ENCODE results near the gene NGLY1.
A peak's percentile ranks its signal among the peaks of the same experiment; 100 is the strongest.

The NGLY1 gene

GRCh38 chr3:25782938-25783660 lies at the start of gene NGLY1:
Gene NGLY1, minus strand, starts transcription at chr3:25783443. Its CDS starts 53 bp downstream, at chr3:25783390.
- Histone ChIP-seq H3K4me3 (ENCODE audit: low read length) (peak within 1 kb of the TSS; percentile 92), H3K27me3 (ENCODE audit: control insufficient read depth, insufficient read depth, low read length) (no peaks in the 10 kb centered on the region), H3K36me3 (ENCODE audit: control insufficient read depth, insufficient read depth, low read length) (no peaks in the 10 kb centered on the region), H3K9ac (ENCODE audit: low read length) (peak within 1 kb of the TSS; percentile 68), H3K27ac (ENCODE audit: low read depth, low read length) (peak within 1 kb of the TSS; percentile 85), H3K4me1 (ENCODE audit: control insufficient read depth, insufficient read depth, low read length) (peaks cover 8% of the 10 kb centered on the region)

- H3K9ac ChIP-seq (ENCODE audit: low read length) = no peak overlapping the region
- H3K36me3 ChIP-seq (ENCODE audit: control insufficient read depth, insufficient read depth, low read length) = no peaks in the 10 kb centered on the region
- no peaks in the 10 kb centered on the region for H3K27me3 ChIP-seq (ENCODE audit: control insufficient read depth, insufficient read depth, low read length)
- peaks cover 3% of the 10 kb centered on the region for H3K4me1 ChIP-seq (ENCODE audit: control insufficient read depth, insufficient read depth, low read length)
- H3K27ac ChIP-seq (ENCODE audit: low read depth, low read length) = no peak overlapping the region
- H3K4me3 ChIP-seq (ENCODE audit: low read length) = no peak overlapping the region
Measured at GRCh38 chr3:25831578-25831977, 48.3 kb upstream of the NGLY1 start.

GRCh38 chr3:25830373-25831280 lies 47.4 kb upstream of the NGLY1 start:
- no peak overlapping the region for H3K4me3 ChIP-seq (ENCODE audit: low read length)
- H3K27ac ChIP-seq (ENCODE audit: low read depth, low read length) = no peak overlapping the region

GRCh38 chr3:25826510-25826909 lies 43.3 kb upstream of the NGLY1 start:
- Histone ChIP-seq H3K4me3 (ENCODE audit: low read length) (no peak overlapping the region), H3K4me1 (ENCODE audit: control insufficient read depth, insufficient read depth, low read length) (peaks cover 3% of the 10 kb centered on the region), H3K27ac (ENCODE audit: low read depth, low read length) (no peak overlapping the region), H3K36me3 (ENCODE audit: control insufficient read depth, insufficient read depth, low read length) (no peaks in the 10 kb centered on the region), H3K9ac (ENCODE audit: low read length) (no peak overlapping the region), H3K27me3 (ENCODE audit: control insufficient read depth, insufficient read depth, low read length) (no peaks in the 10 kb centered on the region)

More at GRCh38 chr3:25830373-25831280, 47.4 kb upstream of the NGLY1 start:
- Histone ChIP-seq H3K9ac (ENCODE audit: low read length) (no peak overlapping the region), H3K36me3 (ENCODE audit: control insufficient read depth, insufficient read depth, low read length) (no peaks in the 10 kb centered on the region), H3K4me1 (ENCODE audit: control insufficient read depth, insufficient read depth, low read length) (peaks cover 3% of the 10 kb centered on the region), H3K27me3 (ENCODE audit: control insufficient read depth, insufficient read depth, low read length) (no peaks in the 10 kb centered on the region)

- Histone ChIP-seq H3K27ac (ENCODE audit: low read depth, low read length) (no peak overlapping the region), H3K9ac (ENCODE audit: low read length) (no peak overlapping the region), H3K36me3 (ENCODE audit: control insufficient read depth, insufficient read depth, low read length) (no peaks in the 10 kb centered on the region), H3K4me3 (ENCODE audit: low read length) (no peak overlapping the region), H3K27me3 (ENCODE audit: control insufficient read depth, insufficient read depth, low read length) (no peaks in the 10 kb centered on the region), H3K4me1 (ENCODE audit: control insufficient read depth, insufficient read depth, low read length) (no peaks in the 10 kb centered on the region)
Measured at GRCh38 chr3:25823314-25823713, 40.1 kb upstream of the NGLY1 start.

GRCh38 chr3:25821746-25822573 lies 38.7 kb upstream of the NGLY1 start:
- H3K36me3 ChIP-seq (ENCODE audit: control insufficient read depth, insufficient read depth, low read length) = no peaks in the 10 kb centered on the region
- H3K4me1 ChIP-seq (ENCODE audit: control insufficient read depth, insufficient read depth, low read length) = no peaks in the 10 kb centered on the region
- no peak overlapping the region for H3K27ac ChIP-seq (ENCODE audit: low read depth, low read length)
- H3K4me3 ChIP-seq (ENCODE audit: low read length) = no peak overlapping the region
- no peak overlapping the region for H3K9ac ChIP-seq (ENCODE audit: low read length)
- H3K27me3 ChIP-seq (ENCODE audit: control insufficient read depth, insufficient read depth, low read length) = no peaks in the 10 kb centered on the region

- no peaks in the 10 kb centered on the region for H3K36me3 ChIP-seq (ENCODE audit: control insufficient read depth, insufficient read depth, low read length)
Measured at GRCh38 chr3:25820816-25821486, 37.7 kb upstream of the NGLY1 start.

GRCh38 chr3:25820366-25820765 lies 37.1 kb upstream of the NGLY1 start:
- Histone ChIP-seq H3K27me3 (ENCODE audit: control insufficient read depth, insufficient read depth, low read length) (no peaks in the 10 kb centered on the region), H3K27ac (ENCODE audit: low read depth, low read length) (no peak overlapping the region)

More at GRCh38 chr3:25820816-25821486, 37.7 kb upstream of the NGLY1 start:
- Histone ChIP-seq H3K4me3 (ENCODE audit: low read length) (no peak overlapping the region), H3K27ac (ENCODE audit: low read depth, low read length) (no peak overlapping the region), H3K4me1 (ENCODE audit: control insufficient read depth, insufficient read depth, low read length) (no peaks in the 10 kb centered on the region), H3K9ac (ENCODE audit: low read length) (no peak overlapping the region), H3K27me3 (ENCODE audit: control insufficient read depth, insufficient read depth, low read length) (no peaks in the 10 kb centered on the region)

GRCh38 chr3:25818335-25818734 lies 35.1 kb upstream of the NGLY1 start:
- Histone ChIP-seq H3K4me3 (ENCODE audit: low read length) (no peak overlapping the region), H3K4me1 (ENCODE audit: control insufficient read depth, insufficient read depth, low read length) (no peaks in the 10 kb centered on the region), H3K36me3 (ENCODE audit: control insufficient read depth, insufficient read depth, low read length) (no peaks in the 10 kb centered on the region), H3K9ac (ENCODE audit: low read length) (no peak overlapping the region), H3K27ac (ENCODE audit: low read depth, low read length) (no peak overlapping the region), H3K27me3 (ENCODE audit: control insufficient read depth, insufficient read depth, low read length) (no peaks in the 10 kb centered on the region)

More at GRCh38 chr3:25820366-25820765, 37.1 kb upstream of the NGLY1 start:
- H3K36me3 ChIP-seq (ENCODE audit: control insufficient read depth, insufficient read depth, low read length) = no peaks in the 10 kb centered on the region
- H3K4me1 ChIP-seq (ENCODE audit: control insufficient read depth, insufficient read depth, low read length) = no peaks in the 10 kb centered on the region
- no peak overlapping the region for H3K9ac ChIP-seq (ENCODE audit: low read length)
- no peak overlapping the region for H3K4me3 ChIP-seq (ENCODE audit: low read length)

GRCh38 chr3:25817638-25818037 lies 34.4 kb upstream of the NGLY1 start:
- Histone ChIP-seq H3K36me3 (ENCODE audit: control insufficient read depth, insufficient read depth, low read length) (no peaks in the 10 kb centered on the region), H3K9ac (ENCODE audit: low read length) (no peak overlapping the region), H3K27me3 (ENCODE audit: control insufficient read depth, insufficient read depth, low read length) (no peaks in the 10 kb centered on the region), H3K4me1 (ENCODE audit: control insufficient read depth, insufficient read depth, low read length) (no peaks in the 10 kb centered on the region), H3K4me3 (ENCODE audit: low read length) (no peak overlapping the region), H3K27ac (ENCODE audit: low read depth, low read length) (no peak overlapping the region)

GRCh38 chr3:25817107-25817506 lies 33.9 kb upstream of the NGLY1 start:
- Histone ChIP-seq H3K36me3 (ENCODE audit: control insufficient read depth, insufficient read depth, low read length) (no peaks in the 10 kb centered on the region), H3K9ac (ENCODE audit: low read length) (no peak overlapping the region), H3K4me1 (ENCODE audit: control insufficient read depth, insufficient read depth, low read length) (no peaks in the 10 kb centered on the region), H3K27ac (ENCODE audit: low read depth, low read length) (no peak overlapping the region), H3K27me3 (ENCODE audit: control insufficient read depth, insufficient read depth, low read length) (no peaks in the 10 kb centered on the region), H3K4me3 (ENCODE audit: low read length) (no peak overlapping the region)

All from rectal smooth muscle tissue (tissue), 1 donor.